AG20443 (cell line): ENCODE results near the gene SLC35E1.

Experiments used
- DNase-seq: peaks from one replicate; pipeline ENCODE4 v3.0.0; 2012; ENCODE audit warnings: low spot score, mixed read lengths

Gene SLC35E1

GRCh38 chr19:16572332-16573211 lies at the start of gene SLC35E1:
Gene SLC35E1 (minus strand): TSS chr19:16572415. CDS start chr19:16572364, 51 bp downstream.
- DNase-seq = peak; percentile 99

- no peak for DNase-seq
Observed at GRCh38 chr19:16621165-16621800, 49.1 kb upstream of the SLC35E1 start.

- no peak for DNase-seq
Observed at GRCh38 chr19:16620584-16620983, 48.4 kb upstream of the SLC35E1 start.

- DNase-seq = no peak
Observed at GRCh38 chr19:16620018-16620417, 47.8 kb upstream of the SLC35E1 start.

GRCh38 chr19:16619457-16619856 lies 47.2 kb upstream of the SLC35E1 start:
- peak; percentile 36 for DNase-seq

- no peak for DNase-seq
Observed at GRCh38 chr19:16618248-16618647, 46.0 kb upstream of the SLC35E1 start.

GRCh38 chr19:16615808-16616207 lies 43.6 kb upstream of the SLC35E1 start:
- DNase-seq = no peak

- DNase-seq = no peak
Observed at GRCh38 chr19:16614941-16615340, 42.7 kb upstream of the SLC35E1 start.

GRCh38 chr19:16613841-16614240 lies 41.6 kb upstream of the SLC35E1 start:
- DNase-seq = no peak

GRCh38 chr19:16612636-16613035 lies 40.4 kb upstream of the SLC35E1 start:
- no peak for DNase-seq

GRCh38 chr19:16611121-16611520 lies 38.9 kb upstream of the SLC35E1 start:
- DNase-seq = no peak

GRCh38 chr19:16609511-16610200 lies 37.4 kb upstream of the SLC35E1 start:
- DNase-seq = no peak

GRCh38 chr19:16608290-16608739 lies 36.1 kb upstream of the SLC35E1 start:
- peak; percentile 86 for DNase-seq

- no peak for DNase-seq
Observed at GRCh38 chr19:16607819-16608218, 35.6 kb upstream of the SLC35E1 start.

GRCh38 chr19:16605553-16605994 lies 33.4 kb upstream of the SLC35E1 start:
- DNase-seq = no peak

- DNase-seq = no peak
Observed at GRCh38 chr19:16605115-16605514, 32.9 kb upstream of the SLC35E1 start.

GRCh38 chr19:16604615-16605014 lies 32.4 kb upstream of the SLC35E1 start:
- no peak for DNase-seq

GRCh38 chr19:16603090-16603489 lies 30.9 kb upstream of the SLC35E1 start:
- DNase-seq = no peak

- no peak for DNase-seq
Observed at GRCh38 chr19:16601378-16602052, 29.3 kb upstream of the SLC35E1 start.

- no peak for DNase-seq
Observed at GRCh38 chr19:16600824-16601223, 28.6 kb upstream of the SLC35E1 start.

GRCh38 chr19:16599655-16600346 lies 27.6 kb upstream of the SLC35E1 start:
- no peak for DNase-seq
